NCI-H82 (cell line): ENCODE data around the gene RBM34.
A peak's percentile ranks its signal among the peaks of the same experiment; 100 is the strongest.

Experiments
- DNase-seq: peaks from one replicate; lab custom pipeline; 2025; lab: John Stamatoyannopoulos, UW

Gene RBM34

DNA sequence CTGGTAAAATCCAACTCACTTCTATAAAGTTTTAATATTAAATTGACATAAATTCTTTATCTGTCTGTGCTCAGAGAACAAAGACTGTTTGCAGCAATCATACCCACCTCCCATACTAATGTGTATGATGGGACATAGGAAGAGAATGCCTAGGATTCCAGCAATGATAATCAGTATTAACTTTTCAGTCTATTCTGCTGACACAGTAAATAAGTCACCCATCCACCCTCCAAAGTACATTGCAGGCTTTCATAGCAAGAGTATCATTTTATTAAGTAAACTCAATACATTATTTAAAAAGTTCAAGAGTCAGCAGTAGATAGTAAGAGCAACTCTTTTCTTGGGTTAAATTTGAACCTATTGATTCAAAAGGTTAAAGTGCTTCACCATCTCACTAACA, 8.8 kb downstream of the RBM34 start:
- no peak for DNase-seq

DNA sequence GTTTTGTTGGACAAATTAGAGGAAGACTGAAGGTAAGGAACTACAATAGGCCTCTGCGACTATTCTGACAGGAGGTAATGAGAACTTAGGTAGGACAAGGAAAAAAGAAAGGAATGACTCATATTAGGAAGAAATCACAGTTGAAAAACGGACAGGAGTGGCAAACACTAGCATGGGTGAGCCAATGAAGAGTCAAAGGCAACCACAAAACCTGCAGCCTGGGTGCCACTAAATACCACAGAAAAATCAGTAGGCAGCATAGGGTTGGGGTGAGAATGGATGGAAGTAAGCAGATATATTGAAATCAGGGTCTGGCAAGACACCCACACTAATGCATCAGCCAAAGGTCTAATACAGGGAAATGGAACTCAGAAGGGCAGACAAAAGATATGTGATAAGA, 10.0 kb downstream of the RBM34 start:
- no peak for DNase-seq

DNA sequence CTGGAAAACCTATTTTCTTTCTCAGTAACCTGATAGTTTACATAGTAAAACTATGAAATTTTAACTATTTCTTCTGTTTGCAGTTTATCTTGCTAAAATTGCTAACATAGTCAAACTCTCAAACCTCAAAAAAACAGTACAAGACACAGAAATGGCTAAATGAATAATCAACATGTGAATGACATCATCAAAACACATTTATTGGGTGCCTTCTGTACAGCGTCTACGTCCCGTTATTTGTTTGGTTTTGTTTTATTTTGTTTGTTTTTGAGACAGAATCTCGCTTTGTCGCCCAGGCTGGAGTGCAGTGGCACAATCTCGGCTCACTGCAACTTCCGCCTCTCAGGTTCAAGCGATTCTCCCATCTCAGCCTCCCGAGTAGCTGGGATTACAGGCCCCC, 11.2 kb downstream of the RBM34 start:
- DNase-seq = no peak

DNA sequence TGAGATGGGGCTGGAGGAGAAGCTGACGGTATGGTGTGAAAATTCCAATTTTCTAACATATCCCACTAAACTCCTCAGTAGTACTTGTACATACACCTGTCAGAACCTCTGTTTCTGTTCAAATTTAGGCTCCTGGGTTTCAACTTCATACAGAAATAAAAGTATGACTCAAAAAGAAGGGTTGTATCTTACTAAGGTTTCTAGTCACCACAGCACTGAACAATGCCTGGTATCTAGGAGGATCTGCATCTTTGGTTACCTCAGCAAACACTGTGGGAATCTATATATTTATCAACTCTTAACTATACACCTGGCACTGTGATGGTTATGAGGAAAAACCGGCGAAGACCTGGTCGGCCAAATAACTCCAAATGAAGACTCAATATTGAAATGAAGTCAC, 13.8 kb downstream of the RBM34 start:
- DNase-seq = no peak

DNA sequence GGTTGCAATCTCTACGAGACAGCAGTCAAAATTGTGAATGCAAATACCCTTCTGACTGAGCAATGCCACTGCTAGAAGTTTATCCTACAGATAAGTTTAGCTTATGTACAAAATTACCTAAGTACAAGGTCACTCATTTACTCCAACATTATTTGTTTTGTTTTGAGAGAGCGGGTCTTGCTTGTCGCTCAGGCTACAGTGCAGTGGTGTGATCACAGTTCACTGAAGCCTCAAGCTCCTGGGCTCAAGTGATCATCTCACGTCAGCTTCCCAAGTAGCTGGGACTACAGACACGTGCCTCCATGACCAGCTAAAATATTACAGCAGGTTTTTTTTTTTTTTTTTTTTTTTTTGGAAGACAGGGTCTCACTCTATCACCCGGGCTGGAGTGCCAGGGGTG, 15.4 kb downstream of the RBM34 start:
- no peak for DNase-seq

DNA sequence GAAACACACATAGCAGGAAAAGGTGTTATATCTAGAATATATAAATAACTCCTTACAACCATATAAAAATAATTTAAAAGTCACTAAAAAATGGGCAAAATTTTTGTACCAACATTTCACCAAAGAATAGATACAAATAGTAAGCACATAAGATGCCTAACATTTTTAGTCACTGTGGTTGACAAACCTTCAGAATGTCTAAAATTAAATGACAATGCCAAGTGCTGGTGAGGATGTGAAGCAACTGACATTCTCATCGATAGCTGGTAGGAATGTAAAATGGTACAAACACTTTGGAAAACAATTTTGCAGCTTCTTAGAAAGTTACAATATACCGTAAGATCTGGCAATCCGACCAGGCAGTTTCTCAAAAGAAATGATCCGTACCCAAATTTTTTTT, 18.1 kb downstream of the RBM34 start:
- no peak for DNase-seq

DNA sequence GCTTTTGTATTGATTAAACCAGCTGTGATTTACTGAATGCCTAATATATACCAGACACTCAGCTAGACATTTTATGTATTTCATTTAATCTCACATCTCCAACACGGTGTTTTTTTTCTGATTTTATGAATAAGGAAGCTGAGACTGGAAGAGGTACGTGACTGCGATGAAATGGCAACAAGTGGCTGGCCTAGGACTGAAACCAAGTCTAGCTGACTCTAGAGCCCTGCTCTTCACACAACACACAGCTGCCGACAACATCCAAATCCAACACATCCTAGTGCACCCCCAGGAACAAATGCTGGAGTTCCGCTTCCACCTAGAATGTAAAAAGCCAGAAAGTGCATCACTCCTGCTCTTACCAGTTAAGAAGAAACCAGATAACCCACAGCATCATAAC, 21.7 kb downstream of the RBM34 start:
- DNase-seq = no peak

DNA sequence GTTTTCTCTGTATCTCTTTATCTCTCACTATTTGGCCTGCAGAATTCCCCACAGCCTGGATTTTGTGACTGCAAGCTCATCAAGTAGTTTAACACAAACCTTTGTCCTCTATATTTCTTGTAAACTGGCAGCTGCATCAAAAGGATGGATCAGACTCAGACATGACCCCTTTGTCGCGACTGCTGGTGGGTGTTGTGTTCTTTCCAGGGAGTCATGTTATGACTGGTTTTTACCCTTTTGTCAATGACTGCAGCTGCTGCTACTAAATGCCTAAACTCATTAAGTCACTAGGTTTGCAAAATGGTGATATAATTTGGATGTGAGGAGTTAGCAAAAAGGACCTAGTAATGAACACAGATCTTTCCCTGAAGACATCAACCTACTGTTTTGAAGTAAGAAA, 22.2 kb downstream of the RBM34 start:
- DNase-seq = no peak

DNA sequence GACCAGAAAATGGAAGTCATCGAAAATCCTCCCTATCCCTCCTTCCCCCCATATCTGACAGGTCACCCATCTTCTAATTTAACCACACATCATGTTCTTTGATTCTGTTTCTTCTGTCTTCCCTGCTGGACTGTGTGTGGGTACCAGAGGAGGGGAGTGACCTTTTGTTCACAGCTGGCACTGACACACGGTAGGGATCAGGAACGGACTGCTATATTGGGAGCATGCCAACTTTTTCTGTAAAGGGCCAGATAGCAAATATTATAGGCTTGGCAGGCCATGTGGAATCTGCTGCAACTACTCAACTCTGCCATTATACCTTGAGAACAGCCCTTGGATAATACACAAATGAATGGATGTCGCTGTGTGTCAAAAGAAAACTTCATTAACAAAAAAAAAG, 24.9 kb downstream of the RBM34 start:
- no peak for DNase-seq

DNA sequence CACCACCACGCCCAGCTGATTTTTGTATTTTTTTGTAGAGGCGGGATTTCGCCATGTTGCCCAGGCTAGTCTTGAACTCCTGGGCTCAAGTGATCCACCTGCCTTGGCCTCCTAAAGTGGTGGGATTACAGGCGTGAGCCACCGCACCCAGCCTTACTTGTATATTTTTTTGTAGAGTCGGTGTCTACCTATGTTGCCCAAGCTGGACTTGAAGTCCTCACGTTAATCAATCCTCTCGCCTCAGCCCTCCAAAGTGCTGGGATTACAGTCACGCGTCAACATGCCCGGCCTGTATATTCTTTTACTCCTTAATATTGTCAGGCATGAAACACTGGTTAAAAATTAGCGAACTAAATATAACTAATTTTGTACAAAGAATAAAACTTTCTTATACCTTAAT, 26.9 kb downstream of the RBM34 start:
- DNase-seq = no peak

DNA sequence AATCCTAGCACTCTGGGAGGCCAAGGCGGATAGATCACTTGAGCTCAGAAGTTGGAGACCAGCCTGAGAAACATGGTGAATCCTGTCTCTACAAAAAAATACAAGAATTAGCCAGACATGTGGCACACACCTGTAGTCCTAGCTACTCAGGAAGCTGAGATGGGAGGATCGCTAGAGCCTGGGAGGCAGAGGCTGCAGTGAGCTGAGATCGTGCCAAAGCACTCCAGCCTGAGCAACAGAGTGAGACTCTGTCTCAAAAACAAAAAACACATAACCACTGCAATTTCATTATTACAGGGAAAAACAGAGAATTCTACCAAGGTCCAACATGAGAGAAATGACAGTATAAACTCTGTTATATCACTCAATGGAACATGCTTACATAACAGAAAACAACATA, 28.0 kb downstream of the RBM34 start:
- no peak for DNase-seq

DNA sequence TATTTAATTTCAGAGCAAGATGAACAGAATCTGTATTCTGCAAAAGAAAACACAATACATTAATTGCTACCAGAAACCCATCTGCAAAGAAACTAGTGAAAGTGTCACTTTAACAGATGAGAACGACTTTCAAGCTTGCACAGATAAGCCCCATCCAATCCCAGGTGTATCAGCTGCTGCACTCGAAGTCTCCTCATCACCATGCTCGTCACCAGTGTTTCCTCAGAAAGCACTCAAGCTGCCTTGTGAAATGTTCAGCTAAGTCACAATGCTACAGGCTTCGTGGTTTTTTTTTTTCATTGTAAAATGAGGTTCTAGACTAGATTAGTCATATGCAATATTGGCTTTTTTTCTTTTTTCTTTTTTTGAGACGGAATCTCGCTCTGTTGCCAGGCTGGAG, 29.1 kb downstream of the RBM34 start:
- no peak for DNase-seq

DNA sequence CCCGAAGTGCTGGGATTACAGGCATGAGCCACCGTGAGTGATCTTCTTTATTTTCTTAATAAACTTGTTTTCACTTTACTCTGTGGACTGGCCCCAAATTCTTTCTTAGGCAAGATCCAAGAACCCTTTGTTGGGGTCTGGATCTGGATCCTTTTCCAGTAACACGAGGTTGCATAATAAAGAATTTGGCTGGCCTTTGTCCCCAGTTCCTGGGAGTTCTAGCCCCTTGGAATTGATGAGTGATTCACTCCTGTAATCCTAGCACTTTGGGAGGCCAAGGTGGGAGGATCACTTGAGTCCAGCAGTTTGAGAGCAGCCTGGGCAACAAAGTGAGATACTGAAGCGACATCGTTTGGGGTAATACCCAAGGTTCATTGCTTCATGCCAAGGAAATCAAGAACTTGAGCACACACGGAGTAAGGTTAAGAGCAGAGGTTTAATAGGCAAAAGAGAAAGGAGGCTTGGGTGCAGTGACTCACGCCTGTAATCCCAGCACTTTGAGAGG, 30.2 kb downstream of the RBM34 start:
- DNase-seq = no peak

DNA sequence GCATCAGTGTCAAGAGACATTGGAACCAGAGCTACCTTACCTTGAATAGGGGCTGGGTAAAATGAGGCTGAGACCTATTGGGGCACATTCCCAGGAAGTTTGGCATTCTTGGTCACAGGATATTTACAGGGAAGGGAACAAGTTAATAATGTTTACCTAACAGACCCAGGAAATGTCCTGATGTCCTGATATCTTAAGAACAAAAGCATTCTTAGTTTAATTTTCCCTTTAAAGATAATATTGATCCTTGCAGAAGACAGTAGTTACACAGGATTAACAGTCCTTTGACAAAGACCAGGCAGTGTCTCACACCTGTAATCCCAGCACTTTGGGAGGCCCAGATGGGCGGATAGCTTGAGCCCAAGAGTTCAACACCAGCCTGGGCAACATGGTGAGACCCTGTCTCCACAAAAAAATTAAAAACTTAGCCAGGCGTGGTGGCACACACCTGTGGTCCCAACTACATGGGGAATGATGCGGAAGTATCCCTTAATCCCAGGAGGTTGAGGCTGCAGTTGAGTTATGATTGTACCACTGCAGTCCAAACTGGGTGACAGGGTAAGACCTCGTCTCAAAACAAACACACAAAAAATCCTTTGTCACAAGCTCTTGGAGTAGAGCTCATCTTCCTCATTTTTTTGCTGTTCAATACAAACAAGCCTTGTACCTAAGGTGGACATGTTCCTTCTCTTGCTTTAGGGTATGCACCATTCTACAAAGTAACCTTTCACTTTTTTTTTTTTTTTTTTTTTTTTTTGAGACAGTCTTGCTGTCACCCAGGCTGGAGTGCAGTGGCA, 31.1 kb downstream of the RBM34 start:
- DNase-seq = peak; percentile 25

DNA sequence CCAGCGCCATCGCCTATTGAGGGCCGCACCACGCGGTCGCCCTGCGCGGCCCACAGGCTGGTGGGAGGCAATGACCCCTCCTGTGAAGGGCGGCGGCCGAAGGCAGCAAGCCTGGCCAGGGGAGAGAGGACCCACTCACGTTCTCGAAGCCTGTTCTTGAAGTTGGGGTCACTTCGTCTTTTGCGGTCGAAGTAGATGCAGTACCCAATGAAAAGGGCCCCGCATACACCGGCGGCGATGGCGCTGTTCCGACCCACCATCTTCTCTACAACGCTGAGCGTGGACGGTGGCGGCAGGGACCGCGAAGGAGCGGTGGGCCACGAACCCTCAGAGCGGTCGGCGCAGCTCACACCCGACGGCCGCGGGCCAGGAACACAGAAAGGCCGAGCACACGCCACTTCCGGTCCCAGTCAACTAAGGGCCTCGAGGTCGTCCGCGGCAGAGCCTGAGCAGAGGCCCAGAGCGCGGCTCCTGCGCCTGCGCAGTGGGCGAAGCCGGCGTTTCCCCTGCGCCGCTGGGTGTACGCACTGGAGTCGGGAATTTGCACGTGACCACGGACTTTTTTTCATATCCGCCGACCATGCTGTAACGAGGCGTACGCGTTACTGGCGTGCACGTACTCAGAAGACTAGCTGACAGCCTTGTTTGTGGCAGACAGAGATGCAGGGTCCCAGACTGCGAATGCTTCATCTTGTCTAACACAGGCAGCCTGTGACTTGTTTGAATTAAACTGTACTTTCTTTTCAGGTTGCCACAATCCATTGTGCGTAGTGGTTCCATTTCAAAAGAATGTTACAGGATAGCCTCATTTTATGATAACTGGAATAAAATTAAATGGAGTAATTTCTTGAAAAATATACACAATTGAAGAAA, 32.4 kb downstream of the RBM34 start, which contains the start of gene TOMM20:
Gene TOMM20 (minus strand): TSS at position 382 of the 873 bp plus-strand sequence. CDS start 122 bp downstream, at position 260.
- DNase-seq = peak; percentile 100

DNA sequence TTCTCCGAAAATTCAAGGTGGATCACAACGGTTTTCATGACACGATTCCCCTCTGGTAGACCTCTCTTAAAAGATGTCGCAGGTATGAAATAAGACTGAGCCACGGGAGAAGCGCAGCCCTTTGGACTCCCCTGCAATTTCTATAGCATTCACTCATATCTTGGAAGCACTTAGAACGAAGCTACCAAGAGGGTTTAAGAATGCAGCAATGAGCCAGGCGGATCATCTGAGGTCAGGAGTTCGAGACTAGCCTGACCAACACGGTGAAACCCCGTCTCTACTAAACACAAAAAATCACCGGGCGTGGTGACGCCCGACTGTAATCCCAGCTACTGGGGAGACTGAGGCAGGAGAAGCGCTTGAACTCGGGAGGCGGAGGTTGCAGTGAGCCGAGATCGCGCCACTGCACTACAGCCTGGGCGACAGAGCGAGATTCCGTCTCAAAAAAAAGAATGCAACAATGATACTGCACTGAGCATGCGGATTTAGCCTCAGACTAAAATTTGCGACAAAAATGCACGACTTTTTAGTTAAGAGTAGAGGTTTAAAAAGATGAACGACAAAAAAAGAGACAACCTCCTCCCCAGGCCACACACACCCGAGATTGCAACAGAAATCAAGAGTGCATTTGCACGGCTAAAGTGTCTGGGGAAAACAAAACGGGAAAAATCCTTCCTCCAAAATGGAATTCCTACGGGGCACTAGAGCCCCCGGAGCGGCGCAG, 33.2 kb downstream of the RBM34 start:
- peak; percentile 37 for DNase-seq

DNA sequence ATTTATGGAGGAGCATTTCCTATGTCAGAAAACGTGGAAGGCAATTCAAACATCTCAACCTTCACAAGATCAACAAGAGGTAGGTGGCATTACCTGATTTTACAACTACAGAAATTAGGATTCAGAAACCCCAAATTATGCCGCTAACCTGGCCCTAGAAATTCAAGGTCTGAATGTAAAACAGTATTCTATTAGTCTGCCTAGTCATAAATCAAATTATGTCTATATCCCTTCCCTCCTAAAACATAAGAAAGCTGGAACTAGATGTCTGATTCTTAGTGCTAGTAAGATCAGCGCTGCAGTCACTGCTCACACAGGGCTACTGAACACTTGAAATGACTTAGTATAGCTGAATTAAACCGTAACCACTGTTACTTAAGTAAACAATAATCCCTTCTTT, 33.8 kb downstream of the RBM34 start:
- DNase-seq = peak; percentile 38

DNA sequence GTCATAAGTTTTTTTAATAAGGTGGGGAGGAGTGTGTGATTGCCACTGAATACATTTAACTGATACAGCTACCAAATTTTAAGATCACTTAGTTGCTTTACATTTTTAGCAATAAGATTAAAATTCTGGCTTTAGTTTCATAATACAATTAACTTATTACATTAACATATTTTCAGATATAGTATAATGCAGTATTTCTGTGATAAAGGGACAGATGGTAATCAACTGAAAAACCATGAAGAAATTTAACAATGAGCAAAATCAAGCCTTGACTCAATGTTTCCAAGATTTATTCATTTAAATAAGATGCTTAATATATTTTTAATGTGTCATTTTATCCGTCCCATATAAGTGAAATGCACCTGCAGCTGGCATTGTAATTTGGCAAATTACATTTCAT, 36.4 kb downstream of the RBM34 start:
- DNase-seq = no peak

DNA sequence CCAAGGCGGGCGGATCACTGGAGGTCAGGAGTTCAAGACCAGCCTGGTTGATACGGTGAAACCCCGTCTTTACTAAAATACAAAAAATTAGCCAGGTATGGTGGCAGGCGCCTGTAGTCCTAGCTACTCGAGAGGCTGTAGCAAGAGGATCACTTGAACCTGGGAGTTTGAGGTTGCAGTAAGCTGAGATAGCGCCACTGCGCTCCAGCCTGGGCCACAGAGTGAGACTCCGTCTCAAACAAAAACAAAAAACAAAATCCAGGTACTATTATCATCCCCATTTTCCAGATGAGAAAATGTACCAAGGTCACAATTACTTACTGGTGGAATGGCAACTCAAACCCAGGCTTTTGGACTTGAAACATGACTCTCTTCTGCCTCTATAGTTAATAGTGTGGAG, 36.9 kb downstream of the RBM34 start:
- no peak for DNase-seq

DNA sequence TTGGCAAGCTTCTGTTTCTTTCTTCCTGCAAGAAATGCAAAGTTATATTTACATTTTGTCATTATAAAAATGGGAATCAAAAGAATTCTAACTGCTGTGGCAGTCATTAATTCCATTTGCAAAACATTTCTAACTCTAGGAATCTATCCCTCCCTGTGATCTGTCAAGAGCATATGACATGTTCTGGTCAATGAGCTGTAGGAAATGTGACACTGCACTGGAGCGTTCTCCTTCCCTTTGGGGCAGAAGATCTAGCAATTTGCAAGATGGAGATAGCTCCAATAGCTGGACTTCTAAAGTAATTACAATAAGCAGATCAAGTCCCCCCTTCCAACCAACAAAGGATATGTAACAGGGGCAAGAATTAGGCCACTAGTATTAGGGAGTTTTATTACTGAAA, 38.7 kb downstream of the RBM34 start:
- DNase-seq = no peak

DNA sequence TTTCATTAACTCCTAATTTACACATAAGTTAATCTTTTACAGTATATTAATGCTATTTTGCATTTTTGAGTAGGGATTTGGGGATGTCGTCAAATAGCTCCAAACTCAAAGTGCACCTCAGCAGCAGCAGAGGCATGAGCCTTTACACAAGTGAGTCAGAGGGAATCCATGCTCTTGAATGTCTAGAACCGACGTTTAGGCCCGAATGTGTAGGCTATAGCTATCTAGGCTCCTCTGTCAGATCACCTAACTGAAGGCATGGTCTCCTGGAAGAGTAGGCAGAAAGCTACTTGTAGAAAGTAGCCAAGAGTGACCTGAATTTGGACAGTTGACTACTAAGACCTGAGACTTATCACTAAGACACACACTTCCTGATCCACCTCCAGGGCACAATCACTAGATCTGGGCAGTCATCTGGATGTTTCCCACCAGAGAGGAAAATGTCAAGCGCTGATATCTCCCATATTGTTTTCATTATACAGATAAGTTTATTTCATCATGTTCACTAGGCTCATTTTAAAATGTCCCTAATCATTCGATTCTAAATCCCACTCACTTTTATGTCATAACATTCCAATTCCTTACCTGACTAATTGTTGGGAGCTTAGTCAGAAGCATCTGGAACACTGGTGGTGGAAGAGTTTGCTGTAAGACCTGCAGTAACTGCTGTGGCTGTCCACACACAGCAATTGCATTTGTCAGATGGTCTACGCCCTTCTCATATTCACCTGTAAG, 47.7 kb downstream of the RBM34 start:
- DNase-seq = no peak
